OCI-LY1 (cell line): Measurements from ENCODE around the gene KIAA2012.

ENCODE experiments used
- EZH2 ChIP-seq: fragments of 200-600 bp; sonication (generic), shearing (Covaris generic); IDR thresholded peaks from 2 replicates; pipeline ENCODE4 v1.8.0; 2017; ENCODE audit warnings: borderline replicate concordance, mixed run types, mild to moderate bottlenecking, antibody characterized with exemption, low read length, moderate library complexity, mixed read lengths
- TF ChIP-seq, protein P1 (sequence below): fragments of 200-600 bp; sonication (generic), shearing (Covaris generic); IDR thresholded peaks from 2 replicates; pipeline ENCODE4 v1.5.1; 2017; ENCODE audit warnings: mild to moderate bottlenecking, antibody characterized with exemption, low read length, moderate library complexity, mixed read lengths

- TF ChIP-seq, protein P1, sequence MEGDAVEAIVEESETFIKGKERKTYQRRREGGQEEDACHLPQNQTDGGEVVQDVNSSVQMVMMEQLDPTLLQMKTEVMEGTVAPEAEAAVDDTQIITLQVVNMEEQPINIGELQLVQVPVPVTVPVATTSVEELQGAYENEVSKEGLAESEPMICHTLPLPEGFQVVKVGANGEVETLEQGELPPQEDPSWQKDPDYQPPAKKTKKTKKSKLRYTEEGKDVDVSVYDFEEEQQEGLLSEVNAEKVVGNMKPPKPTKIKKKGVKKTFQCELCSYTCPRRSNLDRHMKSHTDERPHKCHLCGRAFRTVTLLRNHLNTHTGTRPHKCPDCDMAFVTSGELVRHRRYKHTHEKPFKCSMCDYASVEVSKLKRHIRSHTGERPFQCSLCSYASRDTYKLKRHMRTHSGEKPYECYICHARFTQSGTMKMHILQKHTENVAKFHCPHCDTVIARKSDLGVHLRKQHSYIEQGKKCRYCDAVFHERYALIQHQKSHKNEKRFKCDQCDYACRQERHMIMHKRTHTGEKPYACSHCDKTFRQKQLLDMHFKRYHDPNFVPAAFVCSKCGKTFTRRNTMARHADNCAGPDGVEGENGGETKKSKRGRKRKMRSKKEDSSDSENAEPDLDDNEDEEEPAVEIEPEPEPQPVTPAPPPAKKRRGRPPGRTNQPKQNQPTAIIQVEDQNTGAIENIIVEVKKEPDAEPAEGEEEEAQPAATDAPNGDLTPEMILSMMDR, result no peak
- no peak for TF ChIP-seq EZH2
Observed at GRCh38 chr2:202112041-202112440, 39.0 kb downstream of the KIAA2012 start.
